Neural progenitor cell (in vitro differentiated cells): Measurements from ENCODE around the gene CEP170B. TPM values are rescaled to one million over a fixed set of nuclear protein-coding genes. Genes with fewer than 3 reads are reported as not detected.
"Not testable (repeated sequence)": the region's sequence is repeated elsewhere in the genome, so short reads cannot be mapped to it uniquely, and the experiment has no call there.

Experiments used
- DNase-seq: peaks from one replicate; pipeline ENCODE4 v3.0.0-alpha.2; 2016; ENCODE audit warnings: low spot score
- H2AFZ ChIP-seq: fragments of 200-600 bp; sonication (generic); replicated peaks from 2 replicates; pipeline ENCODE4 v1.6.1; 2016; ENCODE audit warnings: antibody characterized with exemption
- H3F3A ChIP-seq: fragments of 200-600 bp; sonication (generic); 2 replicates; pipeline ENCODE4 v1.6.1; 2016; ENCODE audit warnings: antibody characterized with exemption, low read depth
- H3K27ac ChIP-seq: fragments of 200-600 bp; sonication (generic); 2 replicates; pipeline ENCODE4 v1.5.1; 2016; ENCODE audit warnings: mild to moderate bottlenecking
- H3K27me3 ChIP-seq: fragments of 200-600 bp; sonication (generic); 2 replicates; pipeline ENCODE4 v1.6.1; 2016; ENCODE audit warnings: mild to moderate bottlenecking, moderate library complexity
- H3K36me3 ChIP-seq: fragments of 200-600 bp; sonication (generic); 2 replicates; pipeline ENCODE4 v1.5.1; 2016
- H3K4me1 ChIP-seq: fragments of 200-600 bp; sonication (generic); 2 replicates; pipeline ENCODE4 v1.6.1; 2016; ENCODE audit warnings: mixed run types
- H3K4me2 ChIP-seq: fragments of 200-600 bp; sonication (generic); 2 replicates; pipeline ENCODE4 v1.6.1; 2016
- H3K4me3 ChIP-seq: fragments of 200-600 bp; sonication (generic); 2 replicates; pipeline ENCODE4 v1.5.1; 2016
- H3K79me2 ChIP-seq: fragments of 200-600 bp; sonication (generic); 2 replicates; pipeline ENCODE4 v1.6.1; 2016; ENCODE audit warnings: low read depth
- H3K9ac ChIP-seq: fragments of 200-600 bp; sonication (generic); 2 replicates; pipeline ENCODE4 v1.6.1; 2016
- H3K9me3 ChIP-seq: fragments of 200-600 bp; sonication (generic); 2 replicates; pipeline ENCODE4 v1.5.1; 2016; ENCODE audit warnings: low read depth
- H4K20me1 ChIP-seq: fragments of 200-600 bp; sonication (generic); 2 replicates; pipeline ENCODE4 v1.6.1; 2016; ENCODE audit warnings: low read depth
- H3K27ac Mint-ChIP-seq: 3 replicates; pipeline ENCODE4 v1.8.0; 2021; ENCODE audit warnings: mixed read lengths
- H3K27me3 Mint-ChIP-seq: 2 replicates; pipeline ENCODE4 v1.8.0; 2022; ENCODE audit warnings: low read depth, mild to moderate bottlenecking, inconsistent platforms, moderate library complexity, mixed read lengths; ENCODE audit not compliant: insufficient read depth
- H3K36me3 Mint-ChIP-seq: 3 replicates; pipeline ENCODE4 v1.8.0; 2021; ENCODE audit warnings: mixed read lengths
- H3K4me1 Mint-ChIP-seq: 3 replicates; pipeline ENCODE4 v1.8.0; 2021; ENCODE audit warnings: mixed read lengths
- H3K4me3 Mint-ChIP-seq: 3 replicates; pipeline ENCODE4 v1.8.0; 2021; ENCODE audit warnings: mild to moderate bottlenecking, moderate library complexity, mixed read lengths
- H3K9me3 Mint-ChIP-seq: 3 replicates; pipeline ENCODE4 v1.8.0; 2020; ENCODE audit warnings: mixed read lengths
- EZH2 ChIP-seq: fragments of 200-600 bp; sonication (generic); IDR thresholded peaks from 2 replicates; pipeline ENCODE4 v1.6.1; 2017; ENCODE audit warnings: antibody characterized with exemption, mild to moderate bottlenecking, moderate library complexity
- EZH2phosphoT487 ChIP-seq: fragments of 200-600 bp; sonication (generic); IDR thresholded peaks from 2 replicates; pipeline ENCODE4 v1.6.1; 2017; ENCODE audit warnings: antibody characterized with exemption
- total RNA-seq: library from RNA; depleted of rRNA; stranded (reverse); fragments of >200 nt; gene quantifications from 2 replicates; pipeline ENCODE4 v1.2.3, GENCODE V29; 2015; ENCODE audit warnings: low replicate concordance
- TF ChIP-seq, protein P1 (sequence below): fragments of 200-600 bp; sonication (generic); IDR thresholded peaks from 2 replicates; pipeline ENCODE4 v1.5.1; 2017; ENCODE audit warnings: antibody characterized with exemption, mild to moderate bottlenecking

The CEP170B gene
- total RNA-seq, 1 donor from 2014 or later = 3.0 TPM

- no peak overlapping the region for H3K27ac ChIP-seq
- no peak for TF ChIP-seq EZH2
- TF ChIP-seq, protein P1, sequence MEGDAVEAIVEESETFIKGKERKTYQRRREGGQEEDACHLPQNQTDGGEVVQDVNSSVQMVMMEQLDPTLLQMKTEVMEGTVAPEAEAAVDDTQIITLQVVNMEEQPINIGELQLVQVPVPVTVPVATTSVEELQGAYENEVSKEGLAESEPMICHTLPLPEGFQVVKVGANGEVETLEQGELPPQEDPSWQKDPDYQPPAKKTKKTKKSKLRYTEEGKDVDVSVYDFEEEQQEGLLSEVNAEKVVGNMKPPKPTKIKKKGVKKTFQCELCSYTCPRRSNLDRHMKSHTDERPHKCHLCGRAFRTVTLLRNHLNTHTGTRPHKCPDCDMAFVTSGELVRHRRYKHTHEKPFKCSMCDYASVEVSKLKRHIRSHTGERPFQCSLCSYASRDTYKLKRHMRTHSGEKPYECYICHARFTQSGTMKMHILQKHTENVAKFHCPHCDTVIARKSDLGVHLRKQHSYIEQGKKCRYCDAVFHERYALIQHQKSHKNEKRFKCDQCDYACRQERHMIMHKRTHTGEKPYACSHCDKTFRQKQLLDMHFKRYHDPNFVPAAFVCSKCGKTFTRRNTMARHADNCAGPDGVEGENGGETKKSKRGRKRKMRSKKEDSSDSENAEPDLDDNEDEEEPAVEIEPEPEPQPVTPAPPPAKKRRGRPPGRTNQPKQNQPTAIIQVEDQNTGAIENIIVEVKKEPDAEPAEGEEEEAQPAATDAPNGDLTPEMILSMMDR = peak; percentile 73
- no peaks in the 10 kb centered on the region for H3K79me2 ChIP-seq
- peak overlapping the region; percentile 53 for H3K4me3 ChIP-seq
- H3K27ac Mint-ChIP-seq = no peak overlapping the region
- H3K4me2 ChIP-seq = peak overlapping the region; percentile 85
- H3K9ac ChIP-seq = no peak overlapping the region
- DNase-seq = peak; percentile 90
- no peaks in the 10 kb centered on the region for H3K36me3 ChIP-seq
- H3K36me3 Mint-ChIP-seq = peaks cover 1% of the 10 kb centered on the region
- peaks cover 14% of the 10 kb centered on the region for H3F3A ChIP-seq
- no peaks in the 10 kb centered on the region for H4K20me1 ChIP-seq
- peak overlapping the region; percentile 71 for H2AFZ ChIP-seq
- peaks cover 34% of the 10 kb centered on the region for H3K27me3 ChIP-seq
- H3K4me1 ChIP-seq = no peaks in the 10 kb centered on the region
- H3K4me1 Mint-ChIP-seq = peaks cover 15% of the 10 kb centered on the region
- H3K9me3 Mint-ChIP-seq = peaks cover 8% of the 10 kb centered on the region
- peaks cover 22% of the 10 kb centered on the region for H3K27me3 Mint-ChIP-seq
- H3K9me3 ChIP-seq = no peaks in the 10 kb centered on the region
- peak overlapping the region; percentile 84 for H3K4me3 Mint-ChIP-seq
Observed at GRCh38 chr14:104827177-104828055, 37.7 kb upstream of the CEP170B start.

GRCh38 chr14:104830781-104831180, 34.3 kb upstream of the CEP170B start:
- Histone ChIP-seq H3K9me3 (no peaks in the 10 kb centered on the region), H3K4me2 (no peak overlapping the region), H3F3A (peaks cover 8% of the 10 kb centered on the region), H3K27ac (no peak overlapping the region), H3K36me3 (no peaks in the 10 kb centered on the region), H3K79me2 (no peaks in the 10 kb centered on the region), H3K9ac (no peak overlapping the region), H3K4me3 (no peak overlapping the region), H3K27me3 (peaks cover 16% of the 10 kb centered on the region), H4K20me1 (no peaks in the 10 kb centered on the region), H3K4me1 (no peaks in the 10 kb centered on the region), H2AFZ (no peak overlapping the region)
- no peak overlapping the region for H3K27ac Mint-ChIP-seq
- H3K4me1 Mint-ChIP-seq = peaks cover 7% of the 10 kb centered on the region
- peaks cover 2% of the 10 kb centered on the region for H3K9me3 Mint-ChIP-seq
- DNase-seq = no peak
- TF ChIP-seq EZH2 (no peak), EZH2phosphoT487 (no peak)
- TF ChIP-seq, protein P1 = no peak
- H3K4me3 Mint-ChIP-seq = no peak overlapping the region
- no peaks in the 10 kb centered on the region for H3K36me3 Mint-ChIP-seq
- H3K27me3 Mint-ChIP-seq = peaks cover 12% of the 10 kb centered on the region

DNA sequence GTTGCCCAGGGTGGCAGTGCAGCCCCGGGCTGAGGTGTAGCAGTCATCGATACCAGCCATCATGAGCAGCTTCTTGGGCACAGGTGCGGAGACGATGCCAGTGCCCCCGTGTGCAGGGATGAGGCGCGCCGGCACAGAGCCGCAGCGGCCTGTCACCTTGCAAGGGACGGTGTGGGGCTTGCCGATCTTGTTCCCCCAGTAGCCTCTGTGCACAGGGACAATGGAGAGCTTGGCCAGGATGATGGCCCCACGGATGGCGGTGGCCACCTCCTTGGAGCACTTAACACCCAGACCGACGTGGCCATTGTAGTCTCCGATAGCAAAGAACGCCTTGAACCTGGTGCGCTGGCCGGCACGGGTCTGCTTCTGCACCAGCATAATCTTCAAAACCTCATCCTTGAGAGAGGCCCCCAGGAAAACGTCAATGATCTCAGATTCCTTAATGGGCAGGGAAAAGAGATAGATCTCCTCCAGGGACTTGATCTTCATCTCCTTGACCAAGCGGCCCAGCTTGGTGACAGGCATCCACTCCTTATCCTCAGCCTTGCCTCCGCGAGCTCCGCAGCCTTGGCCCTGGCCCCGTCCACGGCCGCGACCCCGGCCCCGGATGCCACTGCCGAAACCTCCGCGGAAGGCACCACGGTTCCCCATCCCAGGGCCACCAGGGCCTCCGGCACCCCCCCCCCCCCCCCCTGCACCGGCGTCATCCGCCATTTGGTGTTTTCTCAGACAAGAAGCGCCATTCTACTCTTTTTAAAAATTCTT, 28.7 kb upstream of the CEP170B start:
- not testable (repeated sequence) for H3K4me3 Mint-ChIP-seq, H3K79me2 ChIP-seq, H3K4me1 ChIP-seq, DNase-seq, H3K4me2 ChIP-seq, H3K9me3 Mint-ChIP-seq, H3K9me3 ChIP-seq, H3K27ac ChIP-seq, H3K9ac ChIP-seq, H3K36me3 ChIP-seq, H4K20me1 ChIP-seq, H3K4me1 Mint-ChIP-seq, H3K27ac Mint-ChIP-seq, H2AFZ ChIP-seq, H3K4me3 ChIP-seq, H3F3A ChIP-seq, H3K36me3 Mint-ChIP-seq
- H3K27me3 Mint-ChIP-seq = peaks cover 13% of the 10 kb centered on the region
- peaks cover 14% of the 10 kb centered on the region for H3K27me3 ChIP-seq
